Fibroblast of lung (primary cell): ENCODE data around the gene DPP4. TPM values are rescaled to one million over a fixed set of nuclear protein-coding genes. Genes with fewer than 3 reads are reported as not detected.

Source experiments
- DNase-seq, 2 donors: peaks; one replicate each; pipeline versions ENCODE4 v3.0.0 to v3.0.0-alpha.2; 2010; ENCODE audit warnings: low read depth in 2 of 2
- H2AFZ ChIP-seq: 2 replicates; pipeline ENCODE4 v1.5.1; 2012; ENCODE audit warnings: low read length, control low read depth, inconsistent platforms
- H3K27ac ChIP-seq: 2 replicates; pipeline ENCODE4 v1.5.1; 2011; ENCODE audit warnings: low read length, control low read depth; ENCODE audit not compliant: insufficient read depth
- H3K27me3 ChIP-seq: 2 replicates; pipeline ENCODE4 v1.5.1; 2011; ENCODE audit warnings: mild to moderate bottlenecking, low read length; ENCODE audit not compliant: control insufficient read depth, insufficient read depth
- H3K36me3 ChIP-seq: 2 replicates; pipeline ENCODE4 v1.5.1; 2011; ENCODE audit warnings: low read length; ENCODE audit not compliant: control insufficient read depth, insufficient read depth
- H3K4me1 ChIP-seq: 2 replicates; pipeline ENCODE4 v1.5.1; 2011; ENCODE audit warnings: low read length; ENCODE audit not compliant: control insufficient read depth, insufficient read depth; ENCODE audit errors: extremely low read depth
- H3K4me2 ChIP-seq: 2 replicates; pipeline ENCODE4 v1.5.1; 2011; ENCODE audit warnings: low read length, control low read depth; ENCODE audit not compliant: insufficient read depth; ENCODE audit errors: extremely low read depth
- H3K4me3 ChIP-seq, 4 experiments: fragments of 200-600 bp in 1 of 4; sonication (generic) in 1 of 4; replicated peaks in 1 of 4; 2 replicates each; pipeline ENCODE4 v1.5.1; 2011 to 2016; ENCODE audit warnings: low read length in 4 of 4, low read depth in 3 of 4, mild to moderate bottlenecking in 3 of 4, control low read depth in 2 of 4, inconsistent platforms in 1 of 4, mixed read lengths in 1 of 4; ENCODE audit not compliant: insufficient read depth in 1 of 4; ENCODE audit errors: control extremely low read depth in 1 of 4
- H3K79me2 ChIP-seq: 2 replicates; pipeline ENCODE4 v1.5.1; 2012; ENCODE audit warnings: mild to moderate bottlenecking, low read length, inconsistent platforms; ENCODE audit not compliant: control insufficient read depth, insufficient read depth
- H3K9ac ChIP-seq: 2 replicates; pipeline ENCODE4 v1.5.1; 2011; ENCODE audit warnings: mild to moderate bottlenecking, low read length, control low read depth; ENCODE audit not compliant: insufficient read depth
- H3K9me3 ChIP-seq: 2 replicates; pipeline ENCODE4 v1.5.1; 2012; ENCODE audit warnings: low read depth, low read length; ENCODE audit not compliant: control insufficient read depth, insufficient read depth
- H4K20me1 ChIP-seq: 2 replicates; pipeline ENCODE4 v1.5.1; 2011; ENCODE audit warnings: low read length; ENCODE audit not compliant: control insufficient read depth, insufficient read depth; ENCODE audit errors: extremely low read depth
- EZH2 ChIP-seq: IDR thresholded peaks from 2 replicates; pipeline ENCODE4 v1.5.1; 2012; ENCODE audit warnings: low read length, control low read depth, mild to moderate bottlenecking; ENCODE audit errors: missing control alignments
- polyA plus RNA-seq, 2 donors: library from polyadenylated mRNA; depleted of rRNA in 1 of 2; stranded (reverse) in 1 of 2; unstranded in 1 of 2; fragments of >200 nt; gene quantifications; 2 replicates each; pipeline ENCODE4 v1.2.1, GENCODE V29; 2011 to 2012; ENCODE audit warnings: missing spikeins in 1 of 2
- total RNA-seq: library from RNA; depleted of rRNA; stranded (reverse); fragments of >200 nt; gene quantifications from 2 replicates; pipeline ENCODE4 v1.2.1, GENCODE V29; 2014
- TF ChIP-seq, protein P1 (sequence below), 2 donors: IDR thresholded peaks in 1 of 2; conservative IDR thresholded peaks in 1 of 2; 1 replicate in 1 of 2; 2 replicates in 1 of 2; pipeline ENCODE4 v1.5.1; 2011 to 2012; ENCODE audit warnings: low read length in 2 of 2, control low read depth in 1 of 2, inconsistent platforms in 1 of 2, low read depth in 1 of 2, mild to moderate bottlenecking in 1 of 2

Gene DPP4
- total and polyA plus RNA-seq, 2 donors (not counting 1 experiment from before 2014, with no cell fraction given): 58.1 to 297 TPM

DNA sequence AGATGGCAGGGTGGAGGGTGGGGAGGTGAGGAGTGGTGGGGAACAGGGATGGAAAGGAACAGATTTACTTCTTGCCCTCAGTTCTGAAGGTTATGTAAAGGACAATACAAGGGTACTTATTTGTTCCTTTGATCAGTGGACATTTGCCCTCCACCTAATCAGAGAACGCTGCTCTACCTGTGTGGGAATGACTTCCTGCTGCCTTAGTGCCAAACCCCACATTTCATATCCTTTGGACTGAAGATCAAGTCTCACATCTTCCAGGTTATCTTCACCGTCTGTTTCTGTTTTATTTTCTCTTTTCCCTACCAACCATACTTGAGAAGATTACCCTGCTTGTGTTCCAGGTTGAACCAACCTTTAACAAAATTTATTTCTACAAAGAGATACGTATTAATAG is 8.7 kb upstream of the DPP4 start:
- Histone ChIP-seq H2AFZ (no peak overlapping the region), H4K20me1 (no peaks in the 10 kb centered on the region), H3K27ac (no peak overlapping the region), H3K27me3 (no peaks in the 10 kb centered on the region), H3K4me3 (no peak overlapping the region), H3K9ac (no peak overlapping the region), H3K36me3 (no peaks in the 10 kb centered on the region), H3K4me2 (no peak overlapping the region), H3K4me1 (peaks cover 14% of the 10 kb centered on the region), H3K9me3 (no peaks in the 10 kb centered on the region), H3K79me2 (no peaks in the 10 kb centered on the region)
- DNase-seq: no peak
- TF ChIP-seq, protein P1, sequence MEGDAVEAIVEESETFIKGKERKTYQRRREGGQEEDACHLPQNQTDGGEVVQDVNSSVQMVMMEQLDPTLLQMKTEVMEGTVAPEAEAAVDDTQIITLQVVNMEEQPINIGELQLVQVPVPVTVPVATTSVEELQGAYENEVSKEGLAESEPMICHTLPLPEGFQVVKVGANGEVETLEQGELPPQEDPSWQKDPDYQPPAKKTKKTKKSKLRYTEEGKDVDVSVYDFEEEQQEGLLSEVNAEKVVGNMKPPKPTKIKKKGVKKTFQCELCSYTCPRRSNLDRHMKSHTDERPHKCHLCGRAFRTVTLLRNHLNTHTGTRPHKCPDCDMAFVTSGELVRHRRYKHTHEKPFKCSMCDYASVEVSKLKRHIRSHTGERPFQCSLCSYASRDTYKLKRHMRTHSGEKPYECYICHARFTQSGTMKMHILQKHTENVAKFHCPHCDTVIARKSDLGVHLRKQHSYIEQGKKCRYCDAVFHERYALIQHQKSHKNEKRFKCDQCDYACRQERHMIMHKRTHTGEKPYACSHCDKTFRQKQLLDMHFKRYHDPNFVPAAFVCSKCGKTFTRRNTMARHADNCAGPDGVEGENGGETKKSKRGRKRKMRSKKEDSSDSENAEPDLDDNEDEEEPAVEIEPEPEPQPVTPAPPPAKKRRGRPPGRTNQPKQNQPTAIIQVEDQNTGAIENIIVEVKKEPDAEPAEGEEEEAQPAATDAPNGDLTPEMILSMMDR (conservative IDR thresholded peaks at IDR 0.05 in 1 of 2, IDR thresholded peaks at IDR 0.05 in 1 of 2; ENCODE audit: low read depth in 1 of 2, low read length in 2 of 2): no peak
- TF ChIP-seq EZH2: no peak

DNA sequence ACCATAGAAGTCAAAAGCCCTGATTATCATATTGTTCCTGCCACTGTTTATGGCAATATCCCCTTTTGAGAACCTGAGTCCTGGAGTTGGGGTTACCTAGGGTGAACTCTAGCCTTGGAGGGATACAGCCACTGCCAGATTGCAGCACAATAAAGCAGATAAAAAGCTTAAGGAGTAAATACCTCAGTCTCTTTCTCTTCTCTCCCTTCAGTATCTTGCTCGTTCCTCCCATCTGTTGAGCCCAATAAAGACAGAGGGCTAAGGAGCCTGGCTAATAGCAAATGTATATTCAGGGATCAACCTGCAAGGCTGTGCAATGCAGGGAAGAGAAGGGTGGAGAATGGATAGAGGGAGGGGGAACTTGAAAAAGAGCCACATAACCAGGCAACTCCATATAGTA is 8.0 kb upstream of the DPP4 start:
- Histone ChIP-seq H3K4me2 (no peak overlapping the region), H3K9me3 (no peaks in the 10 kb centered on the region), H4K20me1 (no peaks in the 10 kb centered on the region), H3K4me1 (peaks cover 14% of the 10 kb centered on the region), H3K36me3 (no peaks in the 10 kb centered on the region), H2AFZ (no peak overlapping the region), H3K9ac (no peak overlapping the region), H3K27me3 (no peaks in the 10 kb centered on the region), H3K27ac (no peak overlapping the region), H3K4me3 (no peak overlapping the region), H3K79me2 (no peaks in the 10 kb centered on the region)
- TF ChIP-seq EZH2: no peak
- TF ChIP-seq, protein P1 (conservative IDR thresholded peaks at IDR 0.05 in 1 of 2, IDR thresholded peaks at IDR 0.05 in 1 of 2; ENCODE audit: low read depth in 1 of 2, low read length in 2 of 2): no peak
- DNase-seq: no peak

DNA sequence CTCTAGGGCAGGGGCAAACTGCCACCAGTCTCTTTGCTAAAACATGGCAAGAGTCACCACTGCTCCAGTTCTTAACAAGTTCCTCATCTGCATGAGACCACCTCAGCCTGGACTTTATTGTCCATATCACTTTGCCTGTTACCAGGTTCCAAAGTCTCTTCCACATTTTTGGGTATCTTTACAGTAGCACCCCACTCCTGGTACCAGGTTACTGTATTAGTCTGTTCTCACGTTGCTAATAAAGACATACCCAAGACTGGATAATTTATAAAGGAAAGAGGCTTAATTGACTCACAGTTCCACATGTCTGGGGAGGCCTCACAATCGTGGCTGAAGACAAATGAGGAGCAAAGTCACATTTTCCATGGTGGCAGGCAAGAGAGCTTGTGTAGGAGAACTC is 5.5 kb upstream of the DPP4 start:
- no peak for TF ChIP-seq EZH2
- TF ChIP-seq, protein P1 (conservative IDR thresholded peaks at IDR 0.05 in 1 of 2, IDR thresholded peaks at IDR 0.05 in 1 of 2; ENCODE audit: low read depth in 1 of 2, low read length in 2 of 2): no peak
- Histone ChIP-seq H3K9ac (no peak overlapping the region), H3K36me3 (no peaks in the 10 kb centered on the region), H3K4me3 (no peak overlapping the region), H3K9me3 (no peaks in the 10 kb centered on the region), H3K27me3 (no peaks in the 10 kb centered on the region), H3K4me2 (no peak overlapping the region), H3K27ac (no peak overlapping the region), H4K20me1 (no peaks in the 10 kb centered on the region), H2AFZ (no peak overlapping the region), H3K4me1 (peaks cover 14% of the 10 kb centered on the region), H3K79me2 (no peaks in the 10 kb centered on the region)
- DNase-seq: no peak
